HG03103 (cell line): ENCODE measurements around the gene GAR1.
"Not testable (repeated sequence)": the region's sequence is repeated elsewhere in the genome, so short reads cannot be mapped to it uniquely, and the experiment has no call there.

Source experiments
- ATAC-seq: cut with Tn5 transposase; IDR thresholded peaks from one replicate; pipeline ENCODE4 v1.9.1; 2021; ENCODE audit warnings: low read depth; ENCODE audit not compliant: unreplicated experiment

The GAR1 gene

GRCh38 chr4:109836985-109837384 is 21.4 kb downstream of the GAR1 start:
- no peak for ATAC-seq

- no peak for ATAC-seq
Observed at GRCh38 chr4:109846395-109847098, 31.0 kb downstream of the GAR1 start.

- no peak for ATAC-seq
Observed at GRCh38 chr4:109847896-109848442, 32.4 kb downstream of the GAR1 start, which contains the start of gene LRIT3. Gene LRIT3, plus strand, starts transcription at chr4:109848107. Its CDS starts 95 bp downstream, at chr4:109848202.

- no peak for ATAC-seq
Observed at GRCh38 chr4:109848501-109848900, 32.9 kb downstream of the GAR1 start.

GRCh38 chr4:109850601-109851000 is 35.0 kb downstream of the GAR1 start:
- no peak for ATAC-seq

GRCh38 chr4:109859426-109860300 is 44.1 kb downstream of the GAR1 start:
- ATAC-seq = not testable (repeated sequence)

- no peak for ATAC-seq
Observed at GRCh38 chr4:109861271-109861670, 45.7 kb downstream of the GAR1 start.

- ATAC-seq = no peak
Observed at GRCh38 chr4:109861916-109862511, 46.5 kb downstream of the GAR1 start.

- ATAC-seq = no peak
Observed at GRCh38 chr4:109864134-109864533, 48.6 kb downstream of the GAR1 start.

- ATAC-seq = no peak
Observed at GRCh38 chr4:109870061-109870460, 54.5 kb downstream of the GAR1 start.

GRCh38 chr4:109872065-109872464 is 56.5 kb downstream of the GAR1 start:
- ATAC-seq = no peak

GRCh38 chr4:109872950-109873656 is 57.5 kb downstream of the GAR1 start:
- no peak for ATAC-seq

- no peak for ATAC-seq
Observed at GRCh38 chr4:109873791-109874514, 58.4 kb downstream of the GAR1 start.
